ENCODE data around the gene DIPK1C.

The DIPK1C gene

DNA sequence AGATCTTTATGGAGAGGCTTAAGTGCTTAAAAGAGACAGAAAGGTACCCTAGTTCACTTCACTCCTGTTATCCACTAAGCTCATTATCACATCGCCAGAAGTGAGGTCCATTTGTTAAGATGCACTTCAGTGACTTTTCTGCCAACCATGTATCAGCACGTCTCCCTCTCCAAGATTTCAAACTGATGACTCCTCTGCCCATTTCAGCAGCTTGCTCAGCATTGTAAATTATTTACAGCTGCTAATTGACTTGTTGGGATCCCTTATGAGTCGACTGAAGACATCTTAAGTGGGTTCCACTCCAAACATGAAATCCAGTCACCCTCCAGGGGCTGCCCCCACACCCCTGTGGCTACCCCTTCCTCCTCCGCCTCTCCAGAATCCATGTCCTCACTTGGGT is 37.3 kb downstream of the DIPK1C start:
- DNase-seq (ENCODE audit: low read depth): no peak

DNA sequence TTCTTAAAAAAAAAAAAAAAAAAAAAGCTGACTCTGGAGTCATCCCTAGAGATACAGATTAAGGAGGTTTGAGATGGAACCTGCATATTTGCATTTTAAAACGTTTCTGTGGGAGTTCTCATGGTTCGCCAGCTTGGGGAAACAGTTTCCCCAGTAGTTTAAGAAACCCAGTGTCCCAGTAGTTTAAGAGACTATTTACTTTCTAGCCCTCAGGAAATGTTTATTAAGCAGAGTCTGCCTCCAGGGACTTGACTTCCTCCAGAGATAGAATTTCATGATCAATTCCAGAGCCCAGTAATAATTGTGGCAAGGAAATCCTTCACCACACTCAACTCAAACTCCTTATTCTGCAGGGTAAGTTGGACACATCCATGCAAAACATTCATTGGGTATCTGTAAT is 39.1 kb downstream of the DIPK1C start:
- DNase-seq (ENCODE audit: low read depth): no peak

DNA sequence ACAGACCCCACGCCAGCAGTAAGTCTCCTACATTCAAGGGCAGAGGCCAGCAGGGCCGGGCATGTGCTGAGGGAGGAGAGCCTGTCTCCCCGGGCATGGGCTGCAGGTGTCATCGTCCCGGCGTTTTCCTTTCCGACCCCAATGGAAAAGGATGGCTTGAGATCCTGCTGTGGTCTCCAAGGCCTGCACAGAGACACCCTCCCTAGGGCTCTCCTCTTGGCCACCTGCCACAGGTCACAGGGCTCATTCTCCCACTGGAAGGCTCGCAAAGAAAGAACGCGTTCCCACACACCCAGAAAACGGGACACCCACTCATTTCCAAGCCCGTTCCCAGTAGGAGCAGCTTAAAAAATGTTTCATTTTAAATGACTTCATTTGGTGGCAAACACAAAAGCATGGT is 41.0 kb downstream of the DIPK1C start:
- no peak for DNase-seq (ENCODE audit: low read depth)

DNA sequence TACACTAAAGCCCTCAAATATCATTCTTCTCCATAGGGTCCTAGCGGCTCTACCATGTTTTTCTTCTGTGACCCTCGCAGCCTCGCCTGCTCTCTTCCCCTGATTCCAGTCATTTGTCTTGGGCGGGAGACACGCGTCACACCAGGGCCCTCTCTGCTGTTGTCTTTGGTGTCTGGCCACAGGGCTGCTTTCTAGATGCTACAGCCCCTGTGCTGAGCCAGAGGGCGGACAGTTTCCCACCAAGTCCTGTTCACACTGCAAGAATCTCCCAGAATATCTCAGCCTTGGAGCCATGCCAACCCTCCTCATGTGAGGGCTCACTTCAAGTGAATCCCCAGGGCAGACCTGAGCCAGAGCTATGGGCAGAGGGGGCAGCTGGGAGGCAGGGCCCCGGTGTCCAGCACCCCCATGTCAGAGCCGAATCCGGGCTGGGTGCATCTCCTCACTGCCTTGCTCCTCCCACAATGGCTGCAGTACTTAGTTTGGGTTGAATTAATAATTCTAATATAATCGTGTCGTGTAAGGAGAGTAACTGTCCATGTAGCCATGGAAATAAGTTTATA is 42.1 kb downstream of the DIPK1C start:
- no peak for DNase-seq (ENCODE audit: low read depth)

DNA sequence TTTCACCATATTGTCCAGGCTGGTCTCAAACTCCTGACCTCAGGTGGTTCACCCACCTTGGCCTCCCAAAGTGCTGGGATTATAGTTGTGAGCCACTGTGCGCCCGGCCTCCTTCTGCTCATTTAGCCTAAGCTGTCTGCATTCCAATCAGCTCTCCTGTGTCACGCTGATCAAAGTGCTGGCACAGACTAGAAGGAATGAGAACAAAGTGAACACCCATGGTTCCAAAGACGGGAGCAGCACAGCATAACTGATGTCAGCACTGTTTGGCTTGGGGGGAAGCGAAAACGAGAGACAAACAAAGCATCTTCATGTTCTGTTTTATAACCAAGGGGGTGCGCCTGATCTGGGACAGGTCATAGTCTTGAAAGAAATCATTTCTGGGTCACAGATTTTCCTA is 43.3 kb downstream of the DIPK1C start:
- DNase-seq (ENCODE audit: low read depth): no peak

DNA sequence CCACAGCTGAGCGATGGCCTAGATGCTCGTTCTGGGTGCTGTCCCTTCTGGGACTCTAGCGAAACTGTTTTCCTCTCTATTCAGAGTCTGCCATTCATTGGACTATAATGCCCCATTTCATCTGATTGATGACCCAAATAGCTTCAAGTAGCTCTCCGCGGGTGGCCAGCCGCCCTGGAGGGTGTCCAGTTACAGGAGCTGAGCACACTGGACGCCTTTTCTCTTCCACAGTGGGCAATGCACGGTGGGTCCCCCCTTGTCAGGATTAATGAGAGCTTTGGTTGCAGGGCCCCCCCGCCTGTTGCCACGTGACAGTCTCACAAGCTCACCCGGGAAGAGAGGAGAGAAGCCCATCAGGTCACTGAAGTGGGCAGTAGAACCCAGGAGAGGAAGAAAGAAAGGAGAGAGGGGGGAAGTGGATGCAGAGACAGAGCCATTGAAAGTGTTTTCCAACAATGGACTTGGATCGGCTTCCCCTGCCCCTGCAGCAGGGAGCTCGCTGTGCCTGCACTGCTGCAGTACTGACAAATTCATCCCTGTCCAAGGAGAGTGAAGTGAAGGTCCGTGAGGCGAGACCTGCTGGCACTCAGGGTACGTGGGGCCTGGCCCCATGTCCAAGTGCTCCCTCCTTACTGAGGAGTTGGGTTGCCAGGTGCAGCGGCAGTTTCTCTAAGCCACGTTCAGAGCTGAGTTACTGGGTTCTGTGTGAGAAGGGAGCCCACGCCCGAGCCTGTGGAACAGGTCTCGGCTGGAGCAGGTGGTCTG is 44.8 kb downstream of the DIPK1C start:
- DNase-seq (ENCODE audit: low read depth): no peak

DNA sequence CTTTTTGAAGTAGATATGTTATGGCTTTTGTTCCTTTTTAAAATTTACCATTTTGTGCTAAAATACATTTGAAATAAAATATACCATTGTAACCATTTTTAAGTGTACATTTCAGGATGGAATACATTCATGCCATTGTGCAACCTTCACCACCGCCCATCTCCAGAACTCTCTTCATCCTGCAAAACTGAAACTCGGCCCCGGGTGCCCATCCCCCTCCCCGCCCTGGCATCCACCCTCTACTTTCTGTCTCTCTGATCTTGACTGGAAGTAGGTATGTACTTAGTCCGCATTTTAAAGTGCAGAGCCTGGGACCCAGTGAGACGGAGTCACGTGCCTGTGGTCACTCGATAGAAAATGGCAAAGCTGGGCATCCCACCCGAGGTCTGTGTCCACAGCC is 45.6 kb downstream of the DIPK1C start:
- no peak for DNase-seq (ENCODE audit: low read depth)

DNA sequence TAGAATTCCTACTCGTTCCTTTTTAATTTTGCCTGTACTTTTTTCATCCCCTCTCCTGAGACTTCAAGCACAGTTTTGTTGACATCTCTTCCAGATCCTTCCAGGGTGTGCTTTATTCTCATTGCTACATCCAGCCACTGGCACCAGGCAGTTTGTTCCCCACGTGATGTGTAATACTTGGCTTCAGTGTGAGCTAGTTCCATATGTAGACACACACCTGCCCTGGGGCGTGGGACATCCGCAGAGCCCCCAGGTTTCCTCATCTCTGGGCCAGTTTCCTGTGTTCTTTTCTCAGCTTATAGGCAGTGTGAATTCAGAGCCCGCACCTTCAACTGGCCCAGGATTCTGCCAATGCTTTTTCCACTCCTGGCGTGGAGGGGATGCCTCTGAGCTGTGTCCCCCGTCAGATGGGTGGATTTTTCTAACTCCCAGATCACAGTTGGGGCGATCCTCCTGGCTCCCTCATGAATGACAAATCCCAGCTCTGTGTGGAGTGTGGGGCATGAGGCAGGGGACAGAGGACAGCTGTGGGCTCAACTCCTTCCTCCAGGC is 46.6 kb downstream of the DIPK1C start:
- DNase-seq (ENCODE audit: low read depth): no peak

DNA sequence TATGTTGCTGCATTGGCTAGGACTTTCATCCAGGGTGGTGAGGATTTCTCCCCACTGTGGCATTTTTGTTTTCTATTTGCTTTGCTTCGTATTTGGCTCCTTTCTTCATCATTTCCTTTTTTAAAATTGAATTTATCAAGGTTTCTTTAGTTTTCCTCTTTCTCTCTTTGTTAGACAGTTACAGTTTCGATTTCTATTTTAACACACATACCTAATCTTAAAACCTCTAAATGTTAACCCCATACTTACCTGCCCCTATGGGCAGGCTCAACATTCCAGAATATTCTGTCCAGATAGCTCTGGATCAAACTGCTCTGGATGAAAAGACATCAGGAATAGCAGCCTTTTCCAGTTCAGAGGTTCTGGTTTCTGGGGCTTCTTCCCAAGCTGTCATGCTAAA is 49.2 kb downstream of the DIPK1C start:
- no peak for DNase-seq (ENCODE audit: low read depth)

DNA sequence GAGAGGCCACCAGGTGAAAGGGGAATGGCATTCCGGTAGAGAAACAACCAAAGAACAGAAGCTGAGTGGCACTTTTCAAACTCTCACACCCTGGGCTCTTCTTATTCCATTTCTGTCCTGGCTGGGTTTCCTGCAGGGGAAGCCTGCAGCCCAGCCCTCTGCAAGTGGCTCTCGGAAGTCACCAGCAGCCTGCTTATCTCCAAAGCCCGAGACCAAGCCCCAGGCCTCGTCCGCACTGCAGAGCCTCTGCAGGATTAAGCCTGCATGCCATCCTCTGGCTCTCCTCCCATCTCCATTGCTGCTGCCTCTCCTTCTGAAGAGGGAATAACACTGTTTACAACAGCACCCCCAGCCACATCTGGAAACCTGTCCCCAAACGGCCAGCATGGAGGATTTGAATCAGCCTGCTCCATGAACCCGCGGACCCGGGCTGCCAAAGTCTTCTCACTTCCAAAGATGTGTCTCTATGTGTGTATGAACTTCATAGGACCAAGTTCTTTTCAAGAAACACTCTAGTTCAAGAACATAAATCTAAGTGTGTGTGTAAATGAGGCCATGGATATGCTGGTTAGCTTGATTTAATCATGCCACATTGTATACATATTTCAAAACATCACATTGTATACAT is 54.2 kb downstream of the DIPK1C start:
- DNase-seq (ENCODE audit: low read depth): no peak

DNA sequence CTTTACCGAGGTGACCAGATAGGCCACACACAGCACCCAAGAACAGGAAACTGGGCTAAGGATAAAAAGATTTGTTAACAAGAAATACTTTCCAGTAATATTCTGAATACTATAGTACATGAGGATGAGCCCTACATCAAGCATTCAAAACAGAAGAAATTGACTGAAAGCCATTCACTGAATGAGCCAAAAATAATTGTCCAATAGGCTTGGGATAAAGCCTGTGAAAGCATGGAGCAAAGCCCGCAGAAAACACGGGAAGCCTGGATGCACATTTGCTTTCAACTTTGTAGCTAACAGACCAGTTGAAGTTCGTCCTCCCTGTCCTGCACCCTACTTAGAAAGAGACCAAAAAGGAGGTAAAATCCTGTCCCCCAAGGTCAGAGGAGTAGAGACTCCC is 56.3 kb downstream of the DIPK1C start:
- no peak for DNase-seq (ENCODE audit: low read depth)

DNA sequence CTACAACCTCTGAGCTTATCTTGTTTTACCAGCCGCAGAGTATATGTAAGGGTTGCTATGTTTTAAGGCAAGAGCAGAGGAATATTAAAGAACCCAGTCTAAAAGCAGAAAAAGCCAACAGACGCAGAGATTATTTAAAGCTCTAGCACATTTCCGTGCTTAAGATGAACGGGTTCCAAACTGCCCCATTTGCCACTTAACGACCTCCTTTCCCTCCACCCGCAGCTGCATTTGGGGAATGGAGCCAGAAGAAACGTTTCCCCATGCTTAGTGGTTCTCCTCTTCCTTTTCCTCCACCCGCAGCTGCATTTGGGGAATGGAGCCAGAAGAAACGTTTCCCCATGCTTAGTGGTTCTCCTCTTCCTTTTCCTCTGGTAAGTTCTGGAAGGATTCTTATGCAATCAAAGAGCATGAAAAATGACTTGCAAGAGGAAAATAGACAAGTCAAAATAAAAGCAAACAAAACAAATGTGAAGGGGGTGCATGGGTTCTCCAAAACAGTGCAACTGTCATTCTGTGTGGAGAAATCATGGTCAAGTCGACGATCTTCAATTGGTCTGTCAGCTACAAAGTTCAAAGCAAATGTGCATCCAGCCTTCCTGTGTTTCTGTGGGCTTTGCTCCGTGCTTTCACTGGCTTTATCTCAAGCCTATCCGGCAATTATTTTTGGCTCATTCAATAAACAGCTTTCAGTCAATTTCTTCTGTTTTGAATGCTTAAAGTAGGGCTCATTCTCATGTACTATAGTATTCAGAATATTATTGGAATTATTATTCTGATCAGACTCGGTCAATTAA is 57.8 kb downstream of the DIPK1C start:
- no peak for DNase-seq (ENCODE audit: low read depth)

DNA sequence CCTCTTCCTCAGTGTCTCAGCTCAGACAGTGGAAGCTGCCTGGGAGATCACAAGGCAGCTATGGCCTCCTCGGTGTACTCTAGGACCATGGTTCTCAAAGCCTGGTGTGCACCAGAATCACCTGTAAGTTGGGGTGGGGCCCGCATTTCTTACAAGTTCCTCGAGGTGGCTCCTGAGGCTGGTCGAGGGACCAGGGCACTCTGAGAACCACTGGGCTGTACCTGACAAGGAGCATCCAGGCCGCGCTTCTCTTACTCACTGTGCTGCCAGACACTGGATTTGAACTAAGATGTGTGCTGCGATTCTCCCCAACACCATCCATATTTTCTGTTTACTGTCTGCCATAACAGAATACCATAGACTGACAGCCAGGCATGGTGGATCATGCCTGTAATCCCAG is 59.5 kb downstream of the DIPK1C start:
- DNase-seq (ENCODE audit: low read depth): no peak

DNA sequence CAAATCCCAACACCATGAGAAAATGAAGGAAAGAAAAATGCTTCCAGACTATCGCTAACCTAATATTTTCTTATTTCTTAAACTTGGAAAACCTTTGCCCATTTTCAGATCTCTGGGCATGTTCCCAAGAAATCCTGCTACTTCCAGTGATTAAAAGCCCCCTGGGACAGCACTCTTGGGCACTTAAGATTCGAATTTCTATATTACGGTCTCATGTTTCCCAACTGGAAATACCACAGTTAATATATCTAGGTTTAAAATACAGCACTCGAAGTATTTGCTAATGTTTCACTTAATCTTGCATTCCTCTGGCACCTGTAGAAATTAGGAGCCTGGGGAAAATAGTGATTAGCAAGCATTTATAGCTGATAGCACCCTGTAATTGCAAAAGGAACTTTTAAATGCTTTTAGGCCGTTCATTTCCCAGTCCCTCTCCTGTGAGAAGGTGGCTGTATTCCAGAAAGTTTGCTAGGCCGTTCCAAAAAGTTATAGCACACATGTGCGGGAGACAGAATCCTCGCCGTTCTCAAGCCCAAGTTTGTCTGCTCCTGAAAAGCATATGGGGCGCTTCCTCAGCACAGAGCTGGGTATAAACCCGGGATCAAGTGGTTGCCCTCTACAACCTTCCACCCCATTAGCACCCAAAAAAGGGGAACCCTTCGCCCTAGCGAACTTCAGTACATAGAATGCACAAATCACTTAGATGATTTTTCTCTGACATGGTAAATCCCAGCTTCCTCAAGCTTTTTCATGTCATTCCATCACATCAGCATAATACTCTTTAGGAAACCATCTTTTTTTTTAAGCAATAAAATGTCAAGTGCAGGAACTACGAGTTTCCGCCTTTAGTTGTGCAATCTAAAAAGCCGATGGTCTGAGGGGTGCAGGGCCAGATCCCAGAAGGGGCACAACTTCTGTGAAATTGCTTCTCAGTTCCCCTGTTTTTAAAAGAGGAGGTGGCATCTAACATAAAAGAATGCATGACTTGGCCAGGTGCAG is 60.6 kb downstream of the DIPK1C start:
- no peak for DNase-seq (ENCODE audit: low read depth)

DNA sequence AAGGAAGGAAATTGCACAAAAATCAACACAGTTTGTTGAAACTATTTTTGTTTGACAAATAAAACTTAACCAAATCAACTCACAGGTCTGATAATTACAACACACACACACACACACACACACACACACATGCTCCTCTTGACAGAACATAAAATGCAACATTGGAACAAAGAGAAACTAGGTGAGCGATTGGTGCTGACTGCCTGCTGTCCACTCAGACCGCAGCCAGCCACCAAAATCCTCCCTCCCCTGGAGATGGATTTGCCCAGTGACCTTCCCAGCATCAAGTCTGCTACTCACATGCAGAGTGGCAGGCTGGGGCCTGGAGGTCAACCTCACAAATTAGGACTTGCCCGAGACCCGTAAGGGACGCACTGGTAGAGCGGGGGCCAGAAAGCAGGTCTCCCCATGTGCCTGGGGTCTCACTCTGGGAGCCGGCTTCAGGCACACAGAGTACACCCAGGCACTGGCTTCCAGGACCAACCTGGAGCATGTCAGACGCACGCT is 61.4 kb downstream of the DIPK1C start:
- no peak for DNase-seq (ENCODE audit: low read depth)

DNA sequence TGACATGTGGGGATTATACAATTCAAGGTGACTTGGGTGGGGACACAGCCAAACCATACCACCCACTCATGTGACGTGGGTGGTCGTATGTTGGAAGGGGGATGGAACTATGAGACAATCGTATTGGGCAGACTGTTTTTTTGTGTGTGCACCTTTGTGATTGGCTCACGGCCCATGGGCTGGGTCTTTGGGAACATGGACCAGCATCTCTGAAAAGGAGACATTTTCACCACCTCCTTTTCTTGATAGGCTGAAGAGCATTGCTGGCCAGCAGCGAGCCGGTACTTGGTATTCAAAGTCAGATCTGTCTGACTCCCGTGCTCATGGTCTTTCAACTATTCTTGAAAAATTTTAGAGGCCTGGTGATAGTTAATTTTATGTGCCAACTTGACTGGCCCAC is 62.1 kb downstream of the DIPK1C start:
- no peak for DNase-seq (ENCODE audit: low read depth)

DNA sequence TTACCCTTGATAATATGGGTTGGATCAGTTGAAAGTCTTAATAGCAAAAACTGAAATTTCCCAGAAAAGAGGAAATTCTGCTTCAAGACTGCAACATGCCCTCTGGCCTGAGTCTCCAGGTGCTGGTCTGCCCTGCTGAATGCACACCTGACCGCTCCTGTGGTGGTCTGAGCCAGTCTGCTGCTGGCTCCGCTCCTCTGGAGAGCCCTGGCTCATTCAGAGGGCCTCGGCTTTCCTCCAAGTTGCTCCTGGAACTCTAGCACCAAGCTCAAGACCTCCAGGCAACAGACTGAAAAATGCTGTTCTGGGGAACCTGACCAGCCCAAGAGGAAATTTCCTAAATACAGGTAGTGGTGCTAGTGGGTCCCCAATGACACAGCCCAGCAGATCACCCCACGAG is 64.8 kb downstream of the DIPK1C start:
- no peak for DNase-seq (ENCODE audit: low read depth)

DNA sequence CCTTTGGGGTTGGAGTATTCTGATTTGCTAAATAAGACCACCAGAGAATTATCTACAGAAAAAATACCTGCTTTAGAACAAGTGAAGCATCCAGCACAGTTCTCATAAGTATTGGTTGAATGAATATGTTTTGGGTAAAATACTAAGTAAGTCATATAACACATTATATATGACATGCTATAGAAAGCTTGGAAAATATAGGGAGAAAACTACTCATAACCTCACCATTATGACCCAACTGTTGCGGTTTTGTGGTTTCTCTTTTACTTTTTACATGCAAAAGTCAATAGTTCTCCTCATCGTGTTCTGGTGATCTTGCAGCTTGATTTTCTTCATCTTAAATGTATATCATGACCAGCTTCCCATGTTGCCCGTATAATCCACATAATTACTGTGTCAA is 66.2 kb downstream of the DIPK1C start:
- DNase-seq (ENCODE audit: low read depth): no peak

DNA sequence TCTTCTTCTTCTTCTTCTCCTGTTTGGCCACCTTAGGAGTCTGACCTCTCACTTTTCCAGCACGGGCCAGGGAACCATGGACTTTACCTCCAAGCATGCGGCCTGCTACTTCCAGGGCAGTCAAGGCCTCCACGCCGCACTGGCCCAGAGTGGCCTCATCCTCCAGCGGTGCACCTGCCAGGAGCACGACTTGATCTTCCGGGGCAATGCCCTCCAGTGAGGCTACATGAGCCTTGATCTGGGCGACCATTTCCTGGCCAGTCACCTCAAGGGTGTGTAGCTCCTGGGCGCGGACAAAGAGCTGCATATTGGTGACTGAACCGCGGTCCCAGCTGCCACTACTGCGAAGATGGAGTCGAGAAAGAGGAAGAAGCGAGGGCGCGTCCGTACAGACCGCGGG is 67.1 kb downstream of the DIPK1C start:
- DNase-seq (ENCODE audit: low read depth): no peak

DNA sequence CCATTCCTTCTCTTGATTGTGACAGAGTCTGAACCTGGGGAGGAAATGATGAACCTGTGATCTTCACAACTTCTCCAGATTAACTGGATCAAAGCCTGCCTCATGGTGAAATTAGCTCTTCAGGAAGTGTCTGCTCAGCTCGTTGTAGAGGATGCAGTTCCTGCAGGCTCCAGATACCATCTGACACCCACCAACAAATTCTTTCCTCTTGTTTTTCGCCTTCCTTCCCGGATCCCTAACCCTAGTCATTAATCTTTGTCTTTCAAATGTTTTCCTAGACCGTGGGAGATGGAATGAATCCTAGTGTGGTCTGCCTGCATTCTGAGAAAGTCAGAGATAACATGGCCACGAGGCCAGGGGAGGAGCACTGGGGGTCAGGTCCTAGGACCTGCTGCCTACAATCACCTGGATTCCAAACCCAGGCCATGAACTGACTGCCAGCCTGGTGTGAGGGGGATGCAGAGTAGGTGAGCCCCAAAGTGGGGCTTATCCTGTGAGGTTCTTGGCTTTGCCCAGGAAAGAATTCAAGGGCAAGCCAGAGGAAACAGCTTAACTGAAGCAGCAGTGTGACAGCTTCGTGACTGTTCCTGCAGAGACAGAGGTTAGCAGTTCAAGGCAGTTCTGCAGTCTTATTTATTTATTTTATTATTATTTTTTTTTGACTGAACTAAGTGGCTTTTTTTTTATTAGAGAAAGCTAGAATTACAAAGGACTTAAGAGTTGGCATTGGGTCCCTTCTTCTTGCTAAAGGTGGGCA is 67.8 kb downstream of the DIPK1C start:
- DNase-seq (ENCODE audit: low read depth): no peak

Data from stimulated activated CD4-positive, alpha-beta T cell treated with anti-CD3 and anti-CD28 coated beads, Interleukin-2, amount 100 ng/mL, for 4 hours (primary cell).